GF-D8 (cell line): ENCODE measurements around the gene ST7L.
A peak's percentile ranks its signal among the peaks of the same experiment; 100 is the strongest.
"Not testable (repeated sequence)": the region's sequence is repeated elsewhere in the genome, so short reads cannot be mapped to it uniquely, and the experiment has no call there.

ENCODE experiments used
- DNase-seq: peaks from one replicate; lab custom pipeline; 2025; lab: John Stamatoyannopoulos, UW

Gene ST7L, protein sequence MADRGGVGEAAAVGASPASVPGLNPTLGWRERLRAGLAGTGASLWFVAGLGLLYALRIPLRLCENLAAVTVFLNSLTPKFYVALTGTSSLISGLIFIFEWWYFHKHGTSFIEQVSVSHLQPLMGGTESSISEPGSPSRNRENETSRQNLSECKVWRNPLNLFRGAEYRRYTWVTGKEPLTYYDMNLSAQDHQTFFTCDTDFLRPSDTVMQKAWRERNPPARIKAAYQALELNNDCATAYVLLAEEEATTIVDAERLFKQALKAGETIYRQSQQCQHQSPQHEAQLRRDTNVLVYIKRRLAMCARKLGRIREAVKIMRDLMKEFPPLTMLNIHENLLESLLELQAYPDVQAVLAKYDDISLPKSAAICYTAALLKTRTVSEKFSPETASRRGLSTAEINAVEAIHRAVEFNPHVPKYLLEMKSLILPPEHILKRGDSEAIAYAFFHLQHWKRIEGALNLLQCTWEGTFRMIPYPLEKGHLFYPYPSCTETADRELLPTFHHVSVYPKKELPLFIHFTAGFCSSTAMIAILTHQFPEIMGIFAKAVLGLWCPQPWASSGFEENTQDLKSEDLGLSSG

DNA sequence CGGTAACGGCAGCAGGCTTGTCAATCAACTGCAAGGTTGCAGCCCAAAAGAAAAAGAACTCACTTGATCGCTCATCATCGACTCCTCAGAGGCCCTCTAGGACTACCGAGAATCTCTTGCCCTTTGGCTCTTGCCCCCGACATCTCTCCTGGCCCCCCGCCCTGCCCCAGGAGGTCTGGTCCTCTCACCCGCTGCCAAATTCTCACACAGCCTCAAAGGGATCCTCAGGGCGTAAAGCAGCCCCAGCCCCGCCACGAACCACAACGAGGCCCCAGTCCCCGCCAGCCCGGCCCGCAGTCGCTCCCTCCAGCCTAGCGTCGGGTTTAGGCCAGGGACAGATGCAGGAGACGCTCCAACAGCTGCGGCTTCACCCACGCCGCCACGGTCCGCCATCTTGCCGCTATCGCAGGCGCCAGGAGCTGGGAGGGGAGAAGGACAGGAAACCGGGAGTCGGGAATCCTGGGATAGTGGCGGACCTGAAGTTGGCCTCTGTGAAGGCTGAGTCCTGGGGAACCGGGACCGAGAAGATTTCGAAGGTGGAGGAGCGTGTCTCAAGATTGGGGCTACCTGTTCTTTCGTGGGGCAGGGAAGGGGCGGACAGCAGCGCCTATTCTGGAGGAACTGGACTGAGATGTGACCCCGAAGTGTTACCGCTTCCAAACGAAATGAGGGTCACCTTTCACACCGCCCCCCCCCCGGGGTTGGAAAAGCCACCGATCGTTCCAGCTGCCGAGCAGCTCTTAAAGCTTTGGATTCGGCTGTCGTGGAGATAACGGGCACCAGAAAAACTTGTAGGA is at the start of gene ST7L:
Gene ST7L (minus strand): TSS at position 421 of the 797 bp plus-strand sequence. CDS start 28 bp downstream, at position 393.
- peak; percentile 40 for DNase-seq

DNA sequence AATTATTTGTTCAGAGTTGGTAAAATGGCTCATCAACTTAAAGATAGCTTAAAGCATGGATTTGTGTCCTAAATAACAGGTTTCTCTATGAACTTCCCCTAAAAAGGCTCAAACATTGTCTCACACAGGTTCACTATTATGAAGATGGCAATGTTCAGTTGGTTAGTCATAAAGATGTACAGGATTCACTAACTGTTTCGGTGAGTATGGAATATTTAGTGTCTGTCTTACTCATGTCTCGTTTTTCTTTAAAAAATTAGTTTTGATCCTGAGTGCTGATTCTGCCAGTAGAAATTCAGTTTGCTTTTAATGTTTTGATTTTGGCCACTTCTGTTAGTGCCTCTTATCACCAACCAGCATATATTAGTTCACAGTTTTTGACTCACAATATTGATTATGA is 48.0 kb upstream of the ST7L start:
- DNase-seq = no peak

DNA sequence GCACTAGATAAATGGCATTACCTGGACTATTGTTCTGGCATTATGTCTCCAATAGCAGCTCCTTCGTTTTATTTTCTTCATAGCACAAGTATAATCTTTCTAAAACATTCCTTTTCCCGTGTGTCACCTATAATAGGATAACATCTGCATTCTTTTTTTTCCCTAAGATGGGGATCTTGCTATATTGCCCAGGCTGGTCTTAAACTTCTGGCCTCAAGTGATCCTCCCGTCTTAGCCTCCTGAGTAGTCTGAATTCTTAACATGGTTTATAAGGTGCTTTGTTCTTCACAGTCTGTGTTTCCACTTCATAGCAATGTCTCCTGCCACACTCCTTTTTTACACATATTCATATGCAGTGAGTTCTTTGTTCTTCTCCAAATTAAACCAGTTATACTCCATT is 46.9 kb upstream of the ST7L start:
- no peak for DNase-seq

DNA sequence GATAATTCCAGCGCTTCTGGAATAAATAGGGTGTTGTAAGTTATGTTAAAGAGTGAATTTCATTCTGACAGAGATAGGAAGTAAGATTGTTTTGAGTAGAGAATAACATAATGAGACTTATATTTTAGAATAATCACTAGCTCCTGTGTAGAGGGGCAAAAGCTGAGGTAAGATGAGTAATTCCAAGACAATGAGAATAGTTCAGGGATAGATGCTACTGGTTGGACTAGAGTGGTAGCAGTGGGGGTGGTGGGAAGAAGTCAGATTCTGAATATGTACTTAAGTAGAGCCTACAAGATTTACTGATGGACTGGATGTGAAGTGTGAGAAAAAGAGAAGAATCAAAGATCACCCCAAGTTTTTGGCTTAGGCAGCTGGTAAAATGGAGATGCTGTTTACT is 32.3 kb upstream of the ST7L start:
- DNase-seq = no peak

DNA sequence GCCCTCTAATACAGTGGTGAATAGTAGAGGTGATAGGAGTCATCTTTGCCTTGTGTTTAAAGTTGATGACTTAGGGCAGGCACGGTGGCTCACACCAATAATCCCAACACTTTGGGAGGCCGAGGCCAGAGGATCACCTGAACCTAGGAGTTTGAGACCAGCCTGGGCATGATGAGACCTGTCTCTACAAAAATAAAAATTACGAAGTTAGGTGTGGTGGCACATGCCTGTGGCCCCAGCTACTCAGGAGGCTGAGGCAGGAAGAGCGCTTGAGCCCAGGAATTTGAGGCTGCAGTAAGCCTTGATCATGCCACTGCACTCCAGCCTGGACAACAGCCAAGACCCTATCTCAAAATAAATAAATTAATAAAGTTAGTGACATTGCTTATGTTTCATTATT is 27.3 kb upstream of the ST7L start:
- no peak for DNase-seq

DNA sequence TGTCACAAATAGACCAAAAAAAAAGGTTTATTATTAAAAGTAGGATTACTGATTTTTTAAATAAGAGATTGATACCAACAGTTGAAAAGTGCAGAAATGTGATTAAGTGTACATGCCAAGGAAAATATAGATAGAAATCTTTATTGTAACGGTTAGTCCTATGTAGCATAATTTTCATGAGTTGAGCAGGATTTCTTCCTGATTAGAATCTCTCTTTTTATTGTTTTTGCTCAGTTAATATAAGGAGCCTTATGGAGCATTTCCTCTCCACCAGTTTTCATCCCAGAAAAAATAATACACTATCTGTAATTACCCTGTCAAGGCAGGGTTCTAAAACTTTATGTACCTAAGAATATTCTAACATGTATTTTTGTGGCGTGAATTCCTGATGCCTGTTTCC is 24.1 kb upstream of the ST7L start:
- DNase-seq = no peak

DNA sequence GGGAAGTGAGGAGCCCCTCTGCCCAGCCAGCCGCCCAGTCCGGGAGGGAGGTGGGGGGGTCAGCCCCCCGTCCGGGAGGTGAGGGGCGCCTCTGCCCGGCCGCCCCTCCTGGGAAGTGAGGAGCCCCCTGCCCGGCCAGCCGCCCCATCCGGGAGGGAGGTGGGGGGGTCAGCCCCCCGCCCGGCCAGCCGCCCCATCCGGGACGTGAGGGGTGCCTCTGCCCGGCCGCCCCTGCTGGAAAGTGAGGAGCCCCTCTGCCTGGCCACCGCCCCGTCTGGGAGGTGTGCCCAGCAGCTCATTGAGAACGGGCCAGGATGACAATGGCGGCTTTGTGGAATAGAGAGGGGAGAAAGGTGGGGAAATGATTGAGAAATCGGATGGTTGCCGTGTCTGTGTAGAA is 21.5 kb upstream of the ST7L start:
- not testable (repeated sequence) for DNase-seq

DNA sequence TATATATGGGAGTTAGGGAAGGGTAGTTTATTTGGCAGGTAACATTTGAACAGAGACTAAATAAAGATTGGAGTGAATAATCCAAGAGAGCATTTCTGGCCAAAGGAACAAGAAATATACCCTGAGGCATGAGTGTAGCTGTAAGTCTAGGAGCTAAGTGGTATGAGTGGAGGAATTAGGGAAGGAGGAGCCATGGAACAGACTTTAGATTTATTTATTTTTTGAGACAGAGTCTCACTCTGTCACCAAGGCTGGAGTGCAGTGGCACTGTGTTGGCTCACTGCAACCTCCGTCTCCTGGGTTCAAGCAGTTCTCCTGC is 19.1 kb upstream of the ST7L start:
- no peak for DNase-seq

DNA sequence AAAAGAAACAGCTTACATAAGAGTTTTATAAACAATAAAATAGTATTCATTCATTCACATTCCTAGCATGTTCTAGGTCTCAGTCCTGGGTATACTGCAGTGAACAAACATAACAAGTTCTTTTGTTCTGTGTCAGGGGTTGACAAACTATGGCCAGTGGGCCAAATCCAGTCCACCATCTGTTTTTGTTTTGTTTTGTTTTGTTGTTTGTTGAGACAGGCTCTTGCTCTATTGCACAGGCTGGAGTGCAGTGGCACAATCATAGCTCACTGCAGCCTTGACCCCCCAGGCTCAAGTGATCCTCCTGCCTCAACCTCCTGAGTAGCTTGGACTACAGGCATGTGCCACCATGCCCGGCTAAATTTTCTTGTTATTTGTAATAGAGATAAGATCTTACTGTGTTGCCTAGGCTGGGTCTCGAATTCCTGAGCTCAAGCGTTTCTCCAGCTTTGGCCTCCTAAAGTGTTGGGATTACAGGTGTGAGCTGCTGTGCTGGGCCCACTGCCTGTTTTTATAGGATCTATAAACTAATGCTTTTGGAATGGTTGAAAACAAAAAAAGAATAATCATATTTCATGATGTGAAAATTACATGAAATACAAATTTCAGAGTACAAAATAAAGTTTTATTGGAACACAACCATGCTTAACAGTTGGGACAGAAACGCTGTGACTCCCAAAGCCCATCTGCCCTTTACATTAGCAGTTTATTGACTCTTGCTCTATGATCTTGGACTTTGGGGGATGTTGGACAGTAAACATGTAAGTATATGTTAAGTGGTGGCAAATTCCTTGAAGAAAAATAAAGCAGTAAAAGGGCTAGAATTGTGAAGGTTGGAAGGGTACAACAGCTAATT is 18.5 kb upstream of the ST7L start:
- no peak for DNase-seq

DNA sequence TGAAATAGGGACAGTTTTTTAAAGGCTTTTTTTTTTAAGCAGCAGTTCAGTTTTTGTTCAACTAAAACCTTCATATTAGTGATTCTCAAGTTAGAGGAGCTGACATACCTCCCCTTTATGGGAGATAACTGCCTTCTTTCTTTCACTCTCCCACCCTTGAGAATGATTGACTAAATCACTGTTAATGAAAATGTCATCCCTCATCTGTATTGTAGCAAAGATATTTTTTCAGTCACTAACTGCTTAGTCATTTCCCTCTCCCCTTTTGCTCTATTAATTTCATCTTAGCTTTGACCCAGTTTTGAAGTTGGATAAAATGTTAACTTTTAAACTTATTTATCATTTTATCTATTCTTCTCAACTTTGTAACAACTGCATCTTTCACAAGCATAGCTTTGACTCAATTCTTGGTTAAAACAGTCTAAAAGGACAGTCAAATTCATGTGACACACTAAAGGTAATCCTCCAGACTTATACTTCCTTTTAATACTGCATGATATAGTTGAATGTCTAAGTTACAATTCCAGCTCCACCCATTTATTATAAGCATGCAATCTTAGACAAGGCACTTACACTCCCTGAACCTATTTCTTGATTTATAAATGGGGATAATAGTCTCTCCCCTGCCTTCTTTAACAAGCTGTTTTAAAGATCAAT is 17.8 kb upstream of the ST7L start:
- no peak for DNase-seq

DNA sequence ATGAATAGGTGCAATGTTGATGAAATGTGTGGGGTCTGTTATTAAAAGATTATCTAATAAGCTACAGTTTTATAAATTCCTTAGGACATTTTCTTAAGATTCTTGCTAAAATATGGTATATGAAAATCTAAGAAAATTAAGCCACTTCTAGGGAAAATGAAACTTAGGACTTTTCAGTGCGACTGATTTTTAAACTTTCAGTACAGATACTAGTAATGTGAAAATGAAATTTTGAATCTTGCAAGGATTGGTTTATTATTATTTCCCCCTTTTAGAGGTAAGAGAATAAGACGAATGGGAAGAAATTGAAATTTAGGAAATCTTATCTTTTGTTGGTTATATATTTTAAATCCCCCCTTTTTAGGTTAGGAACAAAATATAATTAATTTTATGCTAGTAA is 17.1 kb upstream of the ST7L start:
- no peak for DNase-seq

DNA sequence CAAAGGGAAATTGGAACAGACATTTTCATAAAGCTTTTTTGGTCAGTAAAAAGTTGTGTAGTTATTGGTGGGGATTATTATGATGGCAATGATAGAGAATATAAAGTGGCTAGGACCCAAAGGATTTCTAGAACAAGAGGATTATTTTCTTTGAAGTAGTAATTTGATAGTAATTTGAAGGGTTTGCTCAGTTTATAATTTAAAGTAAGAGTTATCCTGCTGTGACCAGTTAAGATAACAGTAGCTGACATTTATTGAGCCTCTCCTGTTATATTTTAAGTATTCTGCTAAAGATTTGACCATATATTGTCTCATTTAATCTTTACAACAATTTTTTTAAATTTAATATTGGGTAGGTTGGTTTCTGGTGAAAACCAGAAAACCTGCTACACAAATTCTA is 15.4 kb upstream of the ST7L start:
- no peak for DNase-seq

DNA sequence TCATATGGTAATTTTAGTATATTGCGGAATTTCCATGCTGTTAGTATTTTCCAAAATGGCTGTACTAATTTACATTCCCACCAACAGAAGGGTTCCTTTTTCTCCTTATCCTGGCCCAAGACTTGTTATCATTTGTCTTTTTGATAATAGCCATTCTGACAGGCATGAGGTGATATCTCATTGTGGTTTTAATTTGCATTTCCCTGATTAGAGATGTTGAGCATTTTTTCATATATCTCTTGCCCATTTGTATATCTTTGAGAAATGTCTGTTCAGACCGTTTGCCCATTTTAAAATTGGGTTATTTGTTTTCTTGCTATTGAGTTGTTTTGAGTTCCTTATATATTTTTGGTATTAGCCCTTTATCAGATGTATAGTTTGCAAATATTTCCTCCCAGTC is 14.7 kb upstream of the ST7L start:
- DNase-seq = no peak

DNA sequence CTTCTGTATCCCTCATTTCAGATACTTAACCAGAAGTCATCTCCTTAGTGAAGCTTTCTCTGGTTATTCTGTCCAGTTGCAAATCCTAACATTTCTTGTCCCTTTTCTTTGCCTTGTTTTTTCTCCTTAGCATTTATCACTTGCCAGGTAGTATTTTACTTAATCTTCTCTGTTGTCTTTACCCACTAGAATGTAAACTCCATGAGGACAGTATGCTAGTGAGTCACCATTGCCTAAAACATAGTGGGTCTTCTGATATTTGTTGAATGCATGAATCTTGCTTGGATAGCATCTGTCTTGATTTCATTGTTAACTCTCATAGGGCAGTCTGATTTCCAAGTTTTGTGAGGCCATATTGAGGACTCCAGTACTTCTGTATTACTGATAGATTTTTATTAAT is 10.3 kb upstream of the ST7L start:
- no peak for DNase-seq

DNA sequence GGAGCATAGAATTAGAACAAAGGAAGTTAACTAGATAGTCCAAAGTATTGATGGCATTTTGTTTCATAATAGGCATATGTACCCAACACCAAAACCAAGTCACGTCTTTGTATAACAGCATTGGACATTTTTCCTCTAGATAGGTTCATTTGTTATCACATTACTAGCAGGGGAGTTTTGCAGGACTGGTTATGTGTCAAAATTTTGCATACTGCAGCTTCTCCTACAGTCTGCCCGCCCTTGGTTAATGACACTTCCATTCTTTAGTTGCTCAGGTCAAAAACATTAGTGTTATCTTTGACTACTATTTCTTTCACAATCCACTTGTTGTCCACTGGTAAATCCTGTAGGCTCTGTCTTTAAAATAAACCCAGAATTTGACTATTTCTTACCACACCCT is 9.6 kb upstream of the ST7L start:
- DNase-seq = no peak

DNA sequence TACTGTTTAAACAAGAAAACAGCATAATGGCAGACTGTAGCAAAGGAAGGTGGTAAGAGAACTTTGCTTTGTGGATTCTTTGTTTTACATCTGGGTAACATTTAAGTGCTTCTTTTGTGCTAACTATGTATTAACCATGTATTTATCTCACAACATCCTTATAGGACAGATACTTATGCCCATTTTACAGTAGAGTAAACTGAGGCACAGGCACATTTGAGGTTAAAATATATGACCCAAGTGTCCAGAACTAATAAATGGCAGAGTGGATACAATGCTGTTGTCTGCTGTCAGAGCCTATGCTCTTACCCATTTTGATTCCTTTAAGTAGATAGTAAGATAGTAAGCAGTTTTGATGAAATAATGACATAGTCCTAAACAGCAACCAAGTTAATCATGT is 7.9 kb upstream of the ST7L start:
- DNase-seq = no peak

DNA sequence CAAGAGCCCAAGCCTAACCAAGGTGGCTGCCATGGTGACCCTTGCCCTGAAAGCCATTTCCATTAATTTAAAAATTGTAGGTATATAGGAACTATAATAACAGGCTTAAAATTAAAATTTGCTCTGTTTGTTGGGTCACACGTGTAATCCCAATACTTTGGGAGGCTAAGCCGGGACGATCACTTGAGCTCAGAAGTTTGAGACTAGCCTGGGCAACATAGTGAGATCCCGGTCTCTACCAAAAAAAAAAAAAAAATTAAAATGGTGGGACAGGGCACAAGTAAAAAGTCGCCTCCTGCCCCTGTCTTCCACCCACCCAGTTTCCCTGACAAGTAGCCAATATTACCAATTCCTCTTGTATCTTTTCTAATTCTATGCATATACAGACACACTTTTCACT is 7.3 kb upstream of the ST7L start:
- DNase-seq = no peak

DNA sequence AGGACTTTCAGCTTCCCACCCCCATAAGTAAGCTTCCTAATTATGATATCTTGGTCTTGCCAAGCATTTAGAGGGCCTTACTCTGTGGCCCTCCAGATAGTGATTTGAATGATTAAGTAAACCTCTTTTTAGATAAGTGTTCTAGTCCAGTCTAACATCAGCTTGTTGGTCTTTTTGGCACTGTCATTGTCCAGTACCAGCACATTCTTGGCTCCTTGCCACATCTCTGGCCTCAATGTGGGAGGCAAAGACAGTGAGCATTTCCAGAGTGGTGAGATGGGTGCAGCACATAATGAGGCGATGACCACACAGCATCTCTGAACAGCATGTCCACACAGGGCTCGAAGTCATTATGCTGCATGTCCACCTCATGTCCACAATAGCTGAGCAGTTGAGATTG is 6.8 kb upstream of the ST7L start:
- DNase-seq = no peak

DNA sequence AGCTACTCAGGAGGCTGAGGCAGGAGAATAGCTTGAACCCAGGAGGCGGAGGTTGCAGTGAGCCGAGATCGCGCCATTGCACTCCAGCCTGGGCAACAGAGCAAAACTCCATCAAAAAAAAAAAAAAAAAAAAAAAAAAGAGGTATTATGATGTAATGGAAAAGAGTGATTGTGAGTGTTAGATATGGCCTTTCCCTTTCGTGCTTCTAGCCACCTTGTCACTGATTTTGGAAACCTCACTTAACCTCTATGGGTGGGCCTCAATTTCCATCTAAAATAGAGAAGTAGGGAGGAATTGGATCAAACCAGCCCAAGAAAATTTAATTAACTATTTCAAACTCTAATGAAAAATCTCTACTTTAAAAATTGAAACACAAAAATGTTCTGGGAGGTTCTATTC is 5.6 kb upstream of the ST7L start:
- DNase-seq = not testable (repeated sequence)

DNA sequence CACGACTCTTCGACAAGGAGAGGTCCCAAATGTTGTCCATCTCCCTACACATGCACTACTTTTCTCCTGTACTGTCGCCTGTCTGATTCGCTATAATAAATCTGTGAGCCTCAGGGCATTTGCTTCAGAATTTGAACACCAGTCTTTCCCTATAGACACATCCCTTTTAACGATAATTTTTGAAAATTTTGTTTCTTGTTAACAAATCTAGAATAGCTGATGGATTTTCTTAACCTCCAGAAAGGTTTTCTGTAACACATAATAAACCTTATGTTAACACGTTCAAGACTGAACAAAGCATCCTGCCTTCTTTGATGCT is 1.4 kb upstream of the ST7L start:
- DNase-seq = no peak

DNA sequence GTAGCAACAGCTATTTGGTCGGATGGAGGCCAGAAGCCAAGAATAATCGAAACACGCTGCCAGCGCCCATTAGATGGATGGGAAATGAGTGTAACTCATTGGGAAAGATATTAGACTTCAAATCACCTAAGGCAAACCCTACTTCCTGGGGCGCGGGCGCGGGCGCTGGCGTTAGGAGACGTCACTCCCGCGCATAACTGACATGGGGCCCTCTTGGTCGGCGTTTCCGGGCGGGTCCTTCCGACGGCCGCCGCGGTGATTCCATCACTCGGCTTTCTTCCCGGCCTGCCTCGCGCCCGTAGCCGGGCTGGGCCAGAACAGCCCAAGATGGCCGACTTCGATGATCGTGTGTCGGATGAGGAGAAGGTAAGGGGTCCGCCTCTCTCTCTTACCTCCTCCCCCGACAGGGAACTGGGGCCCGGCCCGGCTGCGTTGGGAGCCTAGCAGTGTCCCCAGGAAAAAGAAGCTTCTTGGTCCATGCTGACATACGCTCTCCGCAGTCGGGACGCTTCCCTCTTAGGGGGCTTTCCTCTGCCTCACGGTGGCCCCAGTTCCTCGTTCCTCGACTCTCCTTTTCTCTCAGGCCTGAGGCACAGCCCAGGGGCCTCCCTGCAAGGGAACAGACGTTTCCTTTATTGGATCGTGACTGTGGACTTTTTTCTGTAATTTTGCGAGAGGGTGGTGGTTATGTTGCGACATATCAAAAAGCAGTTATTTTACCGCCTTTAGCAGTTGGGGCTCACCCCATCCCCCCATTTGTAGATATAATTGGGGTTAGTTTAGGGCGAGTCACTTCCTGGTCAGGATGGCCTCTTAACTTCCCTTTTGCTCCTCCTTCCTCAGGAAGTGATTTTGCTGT is 806 bp upstream of the ST7L start, which contains the start of gene CAPZA1:
Gene CAPZA1 (plus strand): TSS at position 315 of the 859 bp plus-strand sequence. CDS start 13 bp downstream, at position 328.
- DNase-seq = peak; percentile 82
